Keratinocyte (primary cell): Measurements from ENCODE around the gene SYNJ2. TPM values are rescaled to one million over a fixed set of nuclear protein-coding genes. Genes with fewer than 3 reads are reported as not detected.

Source experiments
- DNase-seq: peaks from one replicate; pipeline ENCODE4 v3.0.0-alpha.2; 2011; ENCODE audit warnings: low read depth, missing footprints, low spot score
- FAIRE-seq: peaks from 2 replicates; lab custom pipeline; 2011; peaks lifted over from hg19 to GRCh38; lab: Jason Lieb, UNC
- H2AFZ ChIP-seq: 2 replicates; pipeline ENCODE4 v1.6.0; 2012; ENCODE audit warnings: low read length, control low read depth, inconsistent platforms; ENCODE audit not compliant: control insufficient read depth
- H3K27ac ChIP-seq: 2 replicates; pipeline ENCODE4 v1.5.1; 2011; ENCODE audit warnings: low read length; ENCODE audit not compliant: control insufficient read depth, insufficient read depth
- H3K27me3 ChIP-seq: 3 replicates; pipeline ENCODE4 v1.6.0; 2011; ENCODE audit warnings: low read length; ENCODE audit not compliant: control insufficient read depth, insufficient read depth; ENCODE audit errors: extremely low read depth
- H3K36me3 ChIP-seq, 2 experiments: 2 replicates in 1 of 2; 3 replicates in 1 of 2; pipeline ENCODE4 v1.5.1; 2011; ENCODE audit warnings: low read length in 2 of 2, mild to moderate bottlenecking in 1 of 2; ENCODE audit not compliant: control insufficient read depth in 2 of 2, insufficient read depth in 2 of 2; ENCODE audit errors: extremely low read depth in 1 of 2
- H3K4me1 ChIP-seq: 3 replicates; pipeline ENCODE4 v1.5.1; 2011; ENCODE audit warnings: low read length; ENCODE audit not compliant: control insufficient read depth, insufficient read depth; ENCODE audit errors: extremely low read depth
- H3K4me2 ChIP-seq: 3 replicates; pipeline ENCODE4 v1.6.0; 2011; ENCODE audit warnings: low read depth, low read length; ENCODE audit not compliant: control insufficient read depth, insufficient read depth; ENCODE audit errors: extremely low read depth
- H3K4me3 ChIP-seq, 3 experiments: fragments of 200-600 bp in 1 of 3; sonication (generic) in 1 of 3; 2 replicates in 2 of 3; 3 replicates in 1 of 3; pipeline ENCODE4 v1.5.1; 2011 to 2016; ENCODE audit warnings: low read length in 3 of 3, mild to moderate bottlenecking in 3 of 3, control low read depth in 2 of 3, inconsistent platforms in 1 of 3, low read depth in 1 of 3, mixed read lengths in 1 of 3, mixed run types in 1 of 3, moderate library complexity in 1 of 3; ENCODE audit not compliant: control insufficient read depth in 2 of 3, insufficient read depth in 2 of 3; ENCODE audit errors: extremely low read depth in 1 of 3
- H3K79me2 ChIP-seq: 2 replicates; pipeline ENCODE4 v1.6.0; 2012; ENCODE audit warnings: low read length; ENCODE audit not compliant: control insufficient read depth, insufficient read depth
- H3K9ac ChIP-seq: 3 replicates; pipeline ENCODE4 v1.6.0; 2011; ENCODE audit warnings: low read length; ENCODE audit not compliant: control insufficient read depth, insufficient read depth; ENCODE audit errors: extremely low read depth
- H3K9me1 ChIP-seq: 3 replicates; pipeline ENCODE4 v1.6.0; 2011; ENCODE audit warnings: low read length; ENCODE audit not compliant: control insufficient read depth, insufficient read depth; ENCODE audit errors: extremely low read depth
- H3K9me3 ChIP-seq: 2 replicates; pipeline ENCODE4 v1.5.1; 2012; ENCODE audit warnings: low read depth, low read length; ENCODE audit not compliant: control insufficient read depth
- H4K20me1 ChIP-seq: 3 replicates; pipeline ENCODE4 v1.6.0; 2011; ENCODE audit warnings: low read length; ENCODE audit not compliant: control insufficient read depth, insufficient read depth; ENCODE audit errors: extremely low read depth
- EZH2 ChIP-seq: IDR thresholded peaks from one replicate; pipeline ENCODE4 v1.6.1; 2012; ENCODE audit warnings: inconsistent platforms, mild to moderate bottlenecking, low read length, moderate library complexity
- dilution Hi-C: fragments of 300-500 bp; cut with MboI; formaldehyde crosslinking; loops from one replicate; pipeline ENCODE4 v1.7.0; 2020; ENCODE audit warnings: low sequenced_read_pairs; ENCODE audit not compliant: extremely low pct_ligation_motif_present
- polyA plus RNA-seq, 5 experiments: library from polyadenylated mRNA; depleted of rRNA in 3 of 5; stranded (reverse) in 3 of 5; stranded (forward) in 1 of 5; unstranded in 1 of 5; fragments of >200 nt; gene quantifications; 1 replicate in 1 of 5; 2 replicates in 3 of 5; 3 replicates in 1 of 5; pipeline versions ENCODE4 v1.2.1 to v1.2.3, GENCODE V29; 2011 to 2012; ENCODE audit warnings: missing spikeins in 2 of 5, low read depth in 1 of 5, low replicate concordance in 1 of 5
- TF ChIP-seq, protein P1 (sequence below), 3 experiments: IDR thresholded peaks in 1 of 3; conservative IDR thresholded peaks in 1 of 3; optimal IDR thresholded peaks in 1 of 3; 2 replicates in 2 of 3; 3 replicates in 1 of 3; pipeline versions ENCODE3 to v1.5.1; 2011; ENCODE audit warnings: low read length in 3 of 3, mild to moderate bottlenecking in 3 of 3, moderate library complexity in 2 of 3, control low read depth in 1 of 3, inconsistent platforms in 1 of 3; ENCODE audit not compliant: insufficient read depth in 2 of 3; ENCODE audit errors: extremely low read depth in 1 of 3

SYNJ2 gene
- polyA plus RNA-seq, 1 donor (not counting 4 experiments of a cell fraction or from before 2014, with no cell fraction given) = 8.6 TPM

GRCh38 chr6:158039571-158040050 is 57.9 kb downstream of the SYNJ2 start:
- Histone ChIP-seq H3K27ac (peak overlapping the region; percentile 67), H3K79me2 (no peaks in the 10 kb centered on the region), H4K20me1 (no peaks in the 10 kb centered on the region), H3K4me2 (no peak overlapping the region), H3K9me3 (no peaks in the 10 kb centered on the region), H3K4me1 (peaks cover 40% of the 10 kb centered on the region), H3K9me1 (no peaks in the 10 kb centered on the region), H3K36me3 (peaks cover 0 to 10% of the 10 kb centered on the region in 2 experiments), H3K4me3 (no peak overlapping the region), H3K9ac (no peak overlapping the region), H2AFZ (no peak overlapping the region), H3K27me3 (no peaks in the 10 kb centered on the region)
- dilution Hi-C loops = no loop called here
- FAIRE-seq (no peak), DNase-seq (no peak)
- no peak for TF ChIP-seq EZH2
- TF ChIP-seq, protein P1, sequence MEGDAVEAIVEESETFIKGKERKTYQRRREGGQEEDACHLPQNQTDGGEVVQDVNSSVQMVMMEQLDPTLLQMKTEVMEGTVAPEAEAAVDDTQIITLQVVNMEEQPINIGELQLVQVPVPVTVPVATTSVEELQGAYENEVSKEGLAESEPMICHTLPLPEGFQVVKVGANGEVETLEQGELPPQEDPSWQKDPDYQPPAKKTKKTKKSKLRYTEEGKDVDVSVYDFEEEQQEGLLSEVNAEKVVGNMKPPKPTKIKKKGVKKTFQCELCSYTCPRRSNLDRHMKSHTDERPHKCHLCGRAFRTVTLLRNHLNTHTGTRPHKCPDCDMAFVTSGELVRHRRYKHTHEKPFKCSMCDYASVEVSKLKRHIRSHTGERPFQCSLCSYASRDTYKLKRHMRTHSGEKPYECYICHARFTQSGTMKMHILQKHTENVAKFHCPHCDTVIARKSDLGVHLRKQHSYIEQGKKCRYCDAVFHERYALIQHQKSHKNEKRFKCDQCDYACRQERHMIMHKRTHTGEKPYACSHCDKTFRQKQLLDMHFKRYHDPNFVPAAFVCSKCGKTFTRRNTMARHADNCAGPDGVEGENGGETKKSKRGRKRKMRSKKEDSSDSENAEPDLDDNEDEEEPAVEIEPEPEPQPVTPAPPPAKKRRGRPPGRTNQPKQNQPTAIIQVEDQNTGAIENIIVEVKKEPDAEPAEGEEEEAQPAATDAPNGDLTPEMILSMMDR (optimal IDR thresholded peaks at IDR 0.05 in 1 of 3, IDR thresholded peaks at IDR 0.05 in 1 of 3, conservative IDR thresholded peaks at IDR 0.05 in 1 of 3; ENCODE audit: extremely low read depth in 1 of 3, insufficient read depth in 2 of 3, low read length in 3 of 3) = no peak

- Histone ChIP-seq H3K27me3 (no peaks in the 10 kb centered on the region), H3K27ac (peak overlapping the region; percentile 73), H3K79me2 (no peaks in the 10 kb centered on the region), H3K4me1 (peaks cover 40% of the 10 kb centered on the region), H2AFZ (no peak overlapping the region), H3K4me3 (no peak overlapping the region), H3K9me1 (no peaks in the 10 kb centered on the region), H3K9ac (peak overlapping the region; percentile 57), H3K4me2 (peak overlapping the region; percentile 83), H4K20me1 (no peaks in the 10 kb centered on the region), H3K9me3 (no peaks in the 10 kb centered on the region), H3K36me3 (peaks cover 0 to 10% of the 10 kb centered on the region in 2 experiments)
- DNase-seq = peak; percentile 93
- dilution Hi-C loops = no loop called here
- TF ChIP-seq, protein P1 (optimal IDR thresholded peaks at IDR 0.05 in 1 of 3, IDR thresholded peaks at IDR 0.05 in 1 of 3, conservative IDR thresholded peaks at IDR 0.05 in 1 of 3; ENCODE audit: extremely low read depth in 1 of 3, insufficient read depth in 2 of 3, low read length in 3 of 3) = no peak
- no peak for TF ChIP-seq EZH2
- FAIRE-seq = peak; percentile 92
These were observed 58.6 kb downstream of the SYNJ2 start for GRCh38 chr6:158040051-158040803.
